ENCODE measurements around the gene NOL3.

Gene NOL3

GRCh38 chr16:67204076-67204475 lies 33.7 kb downstream of the NOL3 start:
- no peak for DNase-seq (ENCODE audit: low read depth in 2 of 2, low spot score in 1 of 2)

GRCh38 chr16:67206129-67206837 lies 35.9 kb downstream of the NOL3 start:
- DNase-seq (ENCODE audit: low read depth in 2 of 2, low spot score in 1 of 2) = no peak

GRCh38 chr16:67206838-67207248 lies 36.5 kb downstream of the NOL3 start:
- DNase-seq (ENCODE audit: low read depth in 2 of 2, low spot score in 1 of 2) = no peak

GRCh38 chr16:67207249-67208091 lies 37.1 kb downstream of the NOL3 start:
- DNase-seq (ENCODE audit: low read depth in 2 of 2, low spot score in 1 of 2) = no peak

- no peak for DNase-seq (ENCODE audit: low read depth in 2 of 2, low spot score in 1 of 2)
These were observed 38.0 kb downstream of the NOL3 start for GRCh38 chr16:67208154-67208896.

GRCh38 chr16:67209565-67209964 lies 39.2 kb downstream of the NOL3 start:
- no peak for DNase-seq (ENCODE audit: low read depth in 2 of 2, low spot score in 1 of 2)

- DNase-seq (ENCODE audit: low read depth in 2 of 2, low spot score in 1 of 2) = no peak
These were observed 40.0 kb downstream of the NOL3 start for GRCh38 chr16:67210069-67210937.

- no peak for DNase-seq (ENCODE audit: low read depth in 2 of 2, low spot score in 1 of 2)
These were observed 41.3 kb downstream of the NOL3 start for GRCh38 chr16:67211674-67212073.

GRCh38 chr16:67212766-67213165 lies 42.4 kb downstream of the NOL3 start:
- DNase-seq (ENCODE audit: low read depth in 2 of 2, low spot score in 1 of 2) = no peak

GRCh38 chr16:67213197-67214019 lies 43.1 kb downstream of the NOL3 start:
- no peak for DNase-seq (ENCODE audit: low read depth in 2 of 2, low spot score in 1 of 2)

GRCh38 chr16:67215706-67216105 lies 45.4 kb downstream of the NOL3 start:
- no peak for DNase-seq (ENCODE audit: low read depth in 2 of 2, low spot score in 1 of 2)

GRCh38 chr16:67216612-67217490 lies 46.5 kb downstream of the NOL3 start:
- DNase-seq (ENCODE audit: low read depth in 2 of 2, low spot score in 1 of 2) = no peak

GRCh38 chr16:67223992-67224391 lies 53.7 kb downstream of the NOL3 start:
- no peak for DNase-seq (ENCODE audit: low read depth in 2 of 2, low spot score in 1 of 2)

All from stimulated activated CD8-positive, alpha-beta memory T cell treated with anti-CD3 and anti-CD28 coated beads, Interleukin-4, amount 100 ng/mL, for 4 hours (primary cell).